Fibroblast of the aortic adventitia (primary cell): ENCODE data around the gene C3orf52. TPM values are rescaled to one million over a fixed set of nuclear protein-coding genes. Genes with fewer than 3 reads are reported as not detected.
A peak's percentile ranks its signal among the peaks of the same experiment; 100 is the strongest.

Experiments
- DNase-seq: peaks from one replicate; pipeline ENCODE4 v3.0.0-alpha.2; 2010; ENCODE audit warnings: low read depth
- H3K4me3 ChIP-seq: 2 replicates; pipeline ENCODE4 v1.5.1; 2011; ENCODE audit warnings: low read depth, mild to moderate bottlenecking, control low read depth, low read length, moderate library complexity
- total RNA-seq: library from RNA; depleted of rRNA; stranded (reverse); fragments of >200 nt; gene quantifications from 2 replicates; pipeline ENCODE4 v1.2.3, GENCODE V29; 2012; ENCODE audit warnings: low replicate concordance
- TF ChIP-seq, protein P1 (sequence below): IDR thresholded peaks from 2 replicates; pipeline ENCODE4 v1.5.1; 2011; ENCODE audit warnings: mild to moderate bottlenecking, low read length, control low read depth, inconsistent platforms; ENCODE audit not compliant: insufficient read depth

C3orf52 gene
- total RNA-seq, 1 donor = 10.7 TPM

- TF ChIP-seq, protein P1, sequence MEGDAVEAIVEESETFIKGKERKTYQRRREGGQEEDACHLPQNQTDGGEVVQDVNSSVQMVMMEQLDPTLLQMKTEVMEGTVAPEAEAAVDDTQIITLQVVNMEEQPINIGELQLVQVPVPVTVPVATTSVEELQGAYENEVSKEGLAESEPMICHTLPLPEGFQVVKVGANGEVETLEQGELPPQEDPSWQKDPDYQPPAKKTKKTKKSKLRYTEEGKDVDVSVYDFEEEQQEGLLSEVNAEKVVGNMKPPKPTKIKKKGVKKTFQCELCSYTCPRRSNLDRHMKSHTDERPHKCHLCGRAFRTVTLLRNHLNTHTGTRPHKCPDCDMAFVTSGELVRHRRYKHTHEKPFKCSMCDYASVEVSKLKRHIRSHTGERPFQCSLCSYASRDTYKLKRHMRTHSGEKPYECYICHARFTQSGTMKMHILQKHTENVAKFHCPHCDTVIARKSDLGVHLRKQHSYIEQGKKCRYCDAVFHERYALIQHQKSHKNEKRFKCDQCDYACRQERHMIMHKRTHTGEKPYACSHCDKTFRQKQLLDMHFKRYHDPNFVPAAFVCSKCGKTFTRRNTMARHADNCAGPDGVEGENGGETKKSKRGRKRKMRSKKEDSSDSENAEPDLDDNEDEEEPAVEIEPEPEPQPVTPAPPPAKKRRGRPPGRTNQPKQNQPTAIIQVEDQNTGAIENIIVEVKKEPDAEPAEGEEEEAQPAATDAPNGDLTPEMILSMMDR = no peak
- H3K4me3 ChIP-seq = peak overlapping the region; percentile 82
- peak; percentile 47 for DNase-seq
These were observed 811 bp downstream of the C3orf52 start for GRCh38 chr3:112086875-112087524.

DNA sequence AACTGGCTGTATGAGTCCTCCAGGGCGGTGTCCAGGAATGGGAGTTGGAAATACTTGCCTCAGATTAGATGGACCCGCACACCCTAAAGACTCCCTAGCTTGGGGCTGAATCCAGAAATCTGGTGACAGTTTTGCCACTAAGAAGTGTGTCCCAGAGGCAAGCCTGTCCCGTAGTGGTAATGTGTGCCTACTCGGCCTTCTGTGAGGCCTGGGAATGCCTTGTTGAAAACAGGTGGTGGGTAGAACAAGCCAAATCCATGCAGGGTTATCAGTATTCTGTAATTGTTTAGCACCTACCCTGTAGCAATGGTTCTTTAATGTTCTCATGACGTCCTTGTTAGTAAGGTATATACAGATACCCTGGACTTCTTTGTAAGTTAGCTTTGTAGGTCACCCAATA is 1.6 kb downstream of the C3orf52 start:
- peak overlapping the region; percentile 82 for H3K4me3 ChIP-seq
- TF ChIP-seq, protein P1 = no peak
- DNase-seq = no peak

DNA sequence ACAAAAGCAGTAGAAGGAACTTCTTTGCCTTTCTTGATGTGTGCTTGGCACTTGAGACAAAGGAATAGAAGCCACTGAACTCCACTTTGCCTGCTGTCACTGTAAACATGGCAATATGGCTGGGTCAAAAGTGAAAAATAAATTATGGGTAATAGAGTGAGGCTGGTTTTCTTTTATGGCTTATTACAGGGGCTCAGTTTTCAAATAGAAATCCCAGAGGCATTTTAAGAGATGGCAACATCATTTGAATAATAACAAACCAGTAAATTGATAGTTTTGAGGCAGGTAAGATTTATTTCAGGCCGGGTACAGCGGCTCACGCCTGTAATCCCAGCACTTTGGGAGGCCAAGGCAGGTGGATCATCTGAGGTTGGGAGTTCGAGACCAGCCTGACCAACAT is 2.8 kb downstream of the C3orf52 start:
- no peak overlapping the region for H3K4me3 ChIP-seq
- DNase-seq = no peak
- TF ChIP-seq, protein P1 = no peak

- DNase-seq = no peak
- H3K4me3 ChIP-seq = no peak overlapping the region
- TF ChIP-seq, protein P1 = no peak
These were observed 4.0 kb downstream of the C3orf52 start for GRCh38 chr3:112089956-112090886.

- H3K4me3 ChIP-seq = no peak overlapping the region
- DNase-seq = no peak
- TF ChIP-seq, protein P1 = no peak
These were observed 4.8 kb downstream of the C3orf52 start for GRCh38 chr3:112090887-112091586.

DNA sequence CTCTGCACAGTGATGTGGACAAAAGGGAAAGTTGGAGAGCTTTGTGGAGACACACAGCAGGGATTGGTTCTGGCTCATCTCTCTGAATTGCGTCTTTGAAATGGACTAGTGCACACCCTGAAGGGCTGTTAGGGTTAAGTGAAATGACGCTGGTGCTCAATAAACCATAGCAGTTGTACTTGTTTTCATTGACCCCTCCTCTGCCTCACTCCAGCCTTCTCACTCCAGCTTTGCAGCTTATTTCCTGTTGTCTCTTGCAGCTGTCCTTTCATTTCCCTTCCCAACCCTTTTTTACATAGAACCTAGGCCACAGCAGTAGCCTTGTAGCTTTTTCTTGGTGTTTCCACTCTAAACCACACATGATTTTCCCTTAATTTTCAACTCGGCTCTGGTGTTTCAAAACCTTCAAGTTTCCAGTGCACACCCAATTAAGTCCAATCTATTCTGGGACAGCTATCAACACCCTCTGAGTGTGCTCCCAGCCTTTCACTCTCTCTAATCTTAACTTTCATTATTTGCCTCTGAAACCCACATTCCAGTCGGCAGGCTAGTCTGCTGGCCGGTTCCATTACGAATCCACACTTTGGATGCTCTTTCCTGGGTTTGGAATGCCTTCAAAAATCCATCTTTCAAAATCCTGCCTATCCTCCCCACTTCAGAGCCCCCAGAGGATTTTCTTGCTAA is 6.4 kb downstream of the C3orf52 start:
- peak overlapping the region; percentile 6 for H3K4me3 ChIP-seq
- DNase-seq = peak; percentile 85
- TF ChIP-seq, protein P1 = no peak
